GM12875 (cell line): ENCODE data around the gene ARHGEF17.
A peak's percentile ranks its signal among the peaks of the same experiment; 100 is the strongest.

Source experiments
- H3K4me3 ChIP-seq: one replicate; pipeline ENCODE4 v1.5.1; 2011; ENCODE audit warnings: low read depth, low read length, control low read depth
- TF ChIP-seq, protein P1 (sequence below): IDR thresholded peaks from 2 replicates; pipeline ENCODE4 v1.5.1; 2011; ENCODE audit warnings: low read depth, mild to moderate bottlenecking, control low read depth, inconsistent platforms, low read length, moderate library complexity, borderline replicate concordance; ENCODE audit not compliant: insufficient read depth

Gene ARHGEF17

DNA sequence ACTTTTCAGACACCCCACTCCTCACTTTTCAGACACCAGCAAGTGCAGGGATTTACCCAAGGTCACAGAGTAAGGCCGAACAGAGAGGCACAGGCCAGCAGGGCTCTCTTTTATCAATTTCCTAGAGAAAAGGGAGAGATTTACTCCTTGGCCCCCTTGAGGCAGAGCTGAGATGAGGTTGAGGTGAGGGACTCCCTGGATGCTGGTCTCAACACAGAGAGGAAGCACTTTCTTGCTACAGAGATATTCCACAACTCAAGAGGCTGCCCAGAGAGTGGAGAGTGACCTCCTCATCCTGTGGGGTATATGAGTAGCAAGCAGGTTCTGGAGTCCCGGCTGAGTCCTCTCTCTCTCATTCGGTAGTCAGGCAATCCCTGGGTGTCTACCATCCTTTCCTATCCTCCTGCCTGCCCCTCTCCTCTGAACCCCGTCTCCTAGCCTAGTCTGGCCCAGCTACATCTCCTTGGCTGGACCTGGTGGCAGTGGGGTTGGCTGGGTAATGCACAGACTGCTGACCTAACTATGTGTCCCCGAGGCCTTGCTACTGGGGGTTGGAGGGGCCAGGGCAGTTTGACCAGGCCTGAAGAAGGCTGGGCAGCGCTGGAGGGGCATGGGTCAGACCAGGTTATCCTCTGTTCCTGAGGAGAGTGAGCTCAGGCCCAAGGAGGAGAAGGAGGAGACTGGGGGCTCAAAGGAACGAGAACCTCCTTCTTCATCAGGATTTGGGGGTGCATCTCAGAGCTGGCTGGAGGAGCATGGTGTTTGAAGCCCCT lies 1.8 kb upstream of the ARHGEF17 start:
- TF ChIP-seq, protein P1, sequence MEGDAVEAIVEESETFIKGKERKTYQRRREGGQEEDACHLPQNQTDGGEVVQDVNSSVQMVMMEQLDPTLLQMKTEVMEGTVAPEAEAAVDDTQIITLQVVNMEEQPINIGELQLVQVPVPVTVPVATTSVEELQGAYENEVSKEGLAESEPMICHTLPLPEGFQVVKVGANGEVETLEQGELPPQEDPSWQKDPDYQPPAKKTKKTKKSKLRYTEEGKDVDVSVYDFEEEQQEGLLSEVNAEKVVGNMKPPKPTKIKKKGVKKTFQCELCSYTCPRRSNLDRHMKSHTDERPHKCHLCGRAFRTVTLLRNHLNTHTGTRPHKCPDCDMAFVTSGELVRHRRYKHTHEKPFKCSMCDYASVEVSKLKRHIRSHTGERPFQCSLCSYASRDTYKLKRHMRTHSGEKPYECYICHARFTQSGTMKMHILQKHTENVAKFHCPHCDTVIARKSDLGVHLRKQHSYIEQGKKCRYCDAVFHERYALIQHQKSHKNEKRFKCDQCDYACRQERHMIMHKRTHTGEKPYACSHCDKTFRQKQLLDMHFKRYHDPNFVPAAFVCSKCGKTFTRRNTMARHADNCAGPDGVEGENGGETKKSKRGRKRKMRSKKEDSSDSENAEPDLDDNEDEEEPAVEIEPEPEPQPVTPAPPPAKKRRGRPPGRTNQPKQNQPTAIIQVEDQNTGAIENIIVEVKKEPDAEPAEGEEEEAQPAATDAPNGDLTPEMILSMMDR, result 0 out of 2 replicates have a peak, but pooled peaks have one; percentile 9
- no peak overlapping the region for H3K4me3 ChIP-seq

DNA sequence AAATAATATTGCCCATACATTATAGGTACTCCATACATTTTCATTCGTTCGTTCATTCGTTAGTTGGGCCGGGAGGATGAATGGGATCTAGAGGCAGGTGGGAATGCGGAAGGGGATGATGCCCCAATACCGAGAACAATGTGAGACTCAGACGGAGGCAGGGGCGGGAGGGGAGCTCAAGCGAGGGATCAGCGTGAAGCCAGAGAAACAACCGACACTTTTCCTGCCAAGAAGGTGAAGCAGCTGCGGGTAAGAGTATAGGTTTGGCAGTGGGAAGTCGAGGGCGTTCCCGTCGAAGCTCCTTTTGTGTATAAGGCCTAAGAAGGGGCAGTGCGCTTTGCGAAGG lies 1.1 kb upstream of the ARHGEF17 start:
- peak overlapping the region; percentile 87 for H3K4me3 ChIP-seq
- TF ChIP-seq, protein P1, result no peak

DNA sequence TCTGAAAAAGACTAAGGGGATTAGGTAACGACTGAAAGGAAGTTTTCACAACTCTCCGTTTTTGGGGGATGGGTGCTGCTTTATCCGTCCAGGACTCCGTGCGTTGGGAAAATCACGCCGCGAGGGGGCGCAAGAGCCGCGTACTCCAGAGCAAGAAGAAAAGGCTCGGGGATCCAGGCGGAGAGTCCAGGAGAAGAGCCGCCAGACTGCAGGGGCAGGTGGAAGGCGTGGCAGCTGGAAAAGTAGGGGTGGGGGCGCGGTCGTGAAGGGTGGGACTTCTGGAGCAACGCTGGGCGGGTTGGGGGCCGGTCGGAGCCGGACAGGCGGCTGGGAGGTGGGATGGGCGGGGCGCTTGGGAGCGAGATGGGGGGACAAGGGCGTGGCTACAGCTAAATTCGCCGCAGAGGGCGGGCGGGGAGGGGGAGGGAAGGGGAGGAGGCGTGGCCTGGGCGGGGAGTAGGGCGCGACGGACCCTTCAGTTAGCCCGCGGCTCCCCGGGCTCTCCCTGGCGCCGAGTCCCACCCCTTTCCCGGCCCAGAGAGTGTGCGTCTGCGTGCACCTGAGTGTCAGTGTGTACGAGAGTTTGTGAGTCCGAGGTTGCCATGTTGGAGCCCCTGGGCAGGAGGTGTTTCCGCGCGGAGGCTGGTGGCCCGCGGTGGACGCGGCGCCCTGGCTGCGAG lies 613 bp upstream of the ARHGEF17 start:
- TF ChIP-seq, protein P1, result peak; percentile 77

DNA sequence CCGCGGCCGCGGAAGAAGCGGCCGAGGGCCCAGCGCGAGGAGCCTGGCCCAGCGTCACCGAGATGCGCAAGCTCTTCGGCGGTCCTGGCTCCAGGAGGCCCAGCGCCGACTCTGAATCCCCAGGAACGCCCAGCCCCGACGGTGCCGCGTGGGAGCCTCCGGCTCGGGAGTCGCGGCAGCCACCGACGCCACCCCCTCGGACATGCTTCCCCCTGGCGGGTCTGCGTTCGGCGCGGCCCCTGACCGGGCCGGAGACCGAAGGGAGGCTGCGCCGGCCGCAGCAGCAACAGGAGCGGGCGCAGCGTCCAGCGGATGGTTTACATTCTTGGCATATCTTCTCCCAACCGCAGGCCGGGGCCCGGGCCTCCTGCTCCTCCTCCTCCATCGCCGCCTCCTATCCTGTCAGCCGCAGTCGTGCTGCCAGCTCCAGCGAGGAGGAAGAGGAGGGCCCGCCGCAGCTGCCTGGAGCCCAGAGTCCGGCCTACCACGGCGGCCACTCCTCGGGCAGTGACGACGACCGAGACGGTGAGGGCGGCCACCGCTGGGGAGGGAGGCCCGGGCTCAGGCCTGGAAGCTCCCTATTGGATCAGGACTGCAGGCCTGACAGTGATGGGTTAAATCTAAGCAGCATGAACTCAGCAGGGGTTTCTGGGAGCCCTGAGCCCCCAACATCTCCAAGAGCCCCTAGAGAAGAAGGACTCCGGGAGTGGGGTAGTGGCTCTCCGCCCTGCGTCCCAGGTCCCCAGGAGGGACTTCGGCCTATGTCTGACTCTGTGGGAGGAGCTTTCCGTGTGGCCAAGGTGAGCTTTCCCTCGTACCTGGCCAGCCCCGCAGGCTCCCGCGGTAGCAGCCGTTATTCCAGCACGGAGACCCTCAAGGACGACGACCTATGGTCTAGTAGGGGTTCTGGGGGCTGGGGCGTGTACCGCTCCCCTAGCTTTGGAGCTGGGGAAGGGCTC lies 1.2 kb downstream of the ARHGEF17 start:
- peak overlapping the region; percentile 87 for H3K4me3 ChIP-seq
- TF ChIP-seq, protein P1, result no peak

More for the DNA sequence above, 613 bp upstream of the ARHGEF17 start:
- peak overlapping the region; percentile 87 for H3K4me3 ChIP-seq

DNA sequence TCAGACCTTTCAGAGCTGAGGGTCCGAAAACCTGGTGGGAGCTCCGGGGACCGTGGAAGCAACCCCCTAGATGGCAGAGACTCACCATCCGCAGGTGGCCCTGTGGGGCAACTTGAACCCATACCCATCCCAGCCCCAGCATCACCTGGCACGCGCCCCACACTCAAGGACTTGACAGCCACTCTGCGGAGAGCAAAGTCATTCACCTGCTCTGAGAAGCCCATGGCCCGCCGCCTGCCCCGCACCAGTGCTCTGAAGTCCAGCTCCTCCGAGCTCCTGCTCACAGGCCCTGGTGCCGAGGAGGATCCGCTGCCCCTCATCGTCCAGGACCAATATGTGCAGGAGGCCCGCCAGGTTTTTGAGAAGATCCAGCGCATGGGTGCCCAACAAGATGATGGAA lies 2.0 kb downstream of the ARHGEF17 start:
- TF ChIP-seq, protein P1, result no peak
- H3K4me3 ChIP-seq, result no peak overlapping the region

DNA sequence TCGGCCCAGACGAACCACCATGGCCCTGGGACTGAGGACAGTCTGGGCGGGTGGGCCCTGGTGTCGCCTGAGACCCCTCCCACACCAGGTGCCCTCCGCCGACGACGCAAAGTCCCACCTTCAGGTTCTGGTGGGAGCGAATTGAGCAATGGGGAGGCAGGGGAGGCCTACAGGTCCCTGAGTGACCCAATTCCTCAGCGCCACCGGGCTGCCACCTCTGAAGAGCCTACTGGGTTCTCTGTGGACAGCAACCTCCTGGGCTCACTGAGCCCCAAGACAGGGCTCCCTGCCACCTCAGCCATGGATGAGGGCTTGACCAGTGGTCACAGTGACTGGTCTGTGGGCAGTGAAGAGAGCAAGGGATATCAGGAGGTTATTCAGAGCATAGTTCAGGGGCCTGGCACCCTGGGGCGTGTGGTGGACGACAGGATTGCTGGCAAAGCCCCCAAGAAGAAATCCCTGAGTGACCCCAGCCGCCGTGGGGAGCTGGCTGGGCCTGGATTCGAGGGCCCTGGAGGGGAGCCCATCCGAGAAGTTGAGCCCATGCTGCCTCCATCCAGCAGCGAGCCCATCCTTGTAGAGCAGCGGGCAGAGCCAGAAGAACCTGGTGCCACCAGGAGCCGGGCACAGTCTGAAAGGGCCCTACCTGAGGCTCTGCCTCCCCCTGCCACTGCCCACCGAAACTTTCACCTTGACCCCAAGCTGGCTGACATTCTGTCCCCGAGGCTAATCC lies 2.8 kb downstream of the ARHGEF17 start:
- TF ChIP-seq, protein P1, result no peak
- no peak overlapping the region for H3K4me3 ChIP-seq
